Activated naive CD4-positive, alpha-beta T cell treated with Interleukin-2 at 50 U/mL for 16 hours (primary cell): ENCODE results near the gene MSLN.

Experiments
- DNase-seq: peaks from one replicate; pipeline ENCODE4 v3.0.0-alpha.2; 2020

MSLN gene

DNA sequence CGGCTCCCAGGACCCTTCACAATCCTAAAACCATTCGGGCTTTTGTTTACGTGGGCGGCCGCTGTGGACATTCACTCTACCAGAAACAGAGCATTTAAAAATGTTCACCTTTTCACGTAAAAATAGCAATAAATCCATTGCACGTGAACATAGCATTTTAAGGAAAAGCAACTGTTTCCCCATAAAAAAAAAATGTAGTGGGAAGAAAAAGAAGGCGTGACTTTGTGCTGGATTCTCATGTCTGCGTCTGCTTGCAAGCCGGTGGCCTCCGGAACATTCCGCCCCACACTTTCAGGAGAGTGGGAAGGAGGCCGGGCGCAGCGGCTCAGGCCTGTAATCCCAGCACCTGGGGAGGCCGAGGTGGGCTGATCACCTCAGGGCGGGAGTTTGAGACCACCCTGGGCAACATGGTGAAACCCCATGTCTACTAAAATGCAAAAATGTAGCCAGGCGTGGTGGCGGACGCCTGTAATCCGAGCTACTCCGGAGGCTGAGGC lies 53.4 kb downstream of the MSLN start:
- DNase-seq, result no peak

- DNase-seq, result no peak
Observed at GRCh38 chr16:814974-815373, 54.4 kb downstream of the MSLN start.

- DNase-seq, result no peak
Observed at GRCh38 chr16:815861-816260, 55.3 kb downstream of the MSLN start.

GRCh38 chr16:817001-817906 lies 56.7 kb downstream of the MSLN start:
- no peak for DNase-seq

- no peak for DNase-seq
Observed at GRCh38 chr16:818132-818531, 57.6 kb downstream of the MSLN start.
